Measurements from ENCODE around the gene STK11. TPM values are rescaled to one million over a fixed set of nuclear protein-coding genes. Genes with fewer than 3 reads are reported as not detected.

The STK11 gene
- total RNA-seq, 1 experiment from 2014 or later = 116 TPM

GRCh38 chr19:1260749-1261537, 55.4 kb downstream of the STK11 start:
- peak; percentile 66 for ATAC-seq
- H3K27ac ChIP-seq (ENCODE audit: low read length) = peak overlapping the region; percentile 95
- ChIA-PET POLR2A (interaction anchor here (0.6 kb wide), 2 partner anchors 31 to 194 kb away, joined by 3 to 13 read pairs; no protein-coding TSS in a partner anchor), CTCF (interaction anchor here (1.3 kb wide), 1 partner anchor 16 kb away, joined by 4 read pairs; no protein-coding TSS in a partner anchor)
- no peak for DNase-seq (ENCODE audit: low read depth, low spot score)
- in situ Hi-C loops (cut with HindIII; ENCODE audit: low pct_unique_long_range_greater_than_20kb, low sequenced_read_pairs) = no loop called here
- H3K36me3 ChIP-seq (ENCODE audit: control insufficient read depth, insufficient read depth, low read length) = no peaks in the 10 kb centered on the region; the same call in 1 of the 2 replicates
- no peaks in the 10 kb centered on the region for H3K9me3 ChIP-seq (ENCODE audit: control insufficient read depth, insufficient read depth, low read depth, low read length)
- H3K27me3 ChIP-seq (ENCODE audit: control insufficient read depth, insufficient read depth, low read length) = no peaks in the 10 kb centered on the region
- intact Hi-C loops (cut with micrococcal nuclease; ENCODE audit: unreplicated experiment) = no loop called here
- BruUV-seq (replicated peaks) = no TSS peak
- peak overlapping the region; percentile 60 to 70 for H3K4me3 ChIP-seq (ENCODE audit: low read depth in 2 of 2, low read length in 2 of 2)
- H3K4me1 ChIP-seq (ENCODE audit: control insufficient read depth, insufficient read depth, low read length) = peaks cover 67% of the 10 kb centered on the region
- no peak for TF ChIP-seq REST (IDR thresholded peaks at IDR 0.05; ENCODE audit: insufficient read depth in 1 of 2, low read depth in 2 of 2, low read length in 1 of 2)
- TF ChIP-seq CTCF (IDR thresholded peaks at IDR 0.05) = no peak
- no peak for TF ChIP-seq SIN3A (IDR thresholded peaks at IDR 0.05; ENCODE audit: borderline replicate concordance, insufficient read depth, low read depth, low read length)
- TF ChIP-seq POLR2AphosphoS5 (IDR thresholded peaks at IDR 0.05; ENCODE audit: low read depth, low read length) = no peak

GRCh38 chr19:1261538-1261797, 55.9 kb downstream of the STK11 start:
- no peak for DNase-seq (ENCODE audit: low read depth, low spot score)
- Histone ChIP-seq H3K27ac (ENCODE audit: low read length) (peak overlapping the region; percentile 95), H3K4me3 (ENCODE audit: low read depth in 2 of 2, low read length in 2 of 2) (peak overlapping the region; percentile 60 to 70), H3K27me3 (ENCODE audit: control insufficient read depth, insufficient read depth, low read length) (no peaks in the 10 kb centered on the region), H3K9me3 (ENCODE audit: control insufficient read depth, insufficient read depth, low read depth, low read length) (no peaks in the 10 kb centered on the region), H3K36me3 (ENCODE audit: control insufficient read depth, insufficient read depth, low read length) (no peaks in the 10 kb centered on the region; the same call in 1 of the 2 replicates), H3K4me1 (ENCODE audit: control insufficient read depth, insufficient read depth, low read length) (peaks cover 66% of the 10 kb centered on the region)
- CTCF ChIA-PET = interaction anchor here (1.3 kb wide), 1 partner anchor 17 kb away, joined by 4 read pairs; no protein-coding TSS in a partner anchor
- POLR2A ChIA-PET = no interaction called here
- BruUV-seq (replicated peaks) = no TSS peak
- TF ChIP-seq CTCF (IDR thresholded peaks at IDR 0.05) = no peak
- TF ChIP-seq TCF7L2 (IDR thresholded peaks at IDR 0.05; ENCODE audit: low read depth, low read length) = no peak
- TF ChIP-seq POLR2AphosphoS5 (IDR thresholded peaks at IDR 0.05; ENCODE audit: low read depth, low read length) = no peak
- no peak for TF ChIP-seq SIN3A (IDR thresholded peaks at IDR 0.05; ENCODE audit: borderline replicate concordance, insufficient read depth, low read depth, low read length)
- no peak for TF ChIP-seq REST (IDR thresholded peaks at IDR 0.05; ENCODE audit: insufficient read depth in 1 of 2, low read depth in 2 of 2, low read length in 1 of 2)
- intact Hi-C loops (cut with micrococcal nuclease; ENCODE audit: unreplicated experiment) = no loop called here
- ATAC-seq = no peak
- in situ Hi-C loops (cut with HindIII; ENCODE audit: low pct_unique_long_range_greater_than_20kb, low sequenced_read_pairs) = no loop called here
